ENCODE measurements around the gene TMEM191C.
"Not testable (repeated sequence)": the region's sequence is repeated elsewhere in the genome, so short reads cannot be mapped to it uniquely, and the experiment has no call there.

The TMEM191C gene

DNA sequence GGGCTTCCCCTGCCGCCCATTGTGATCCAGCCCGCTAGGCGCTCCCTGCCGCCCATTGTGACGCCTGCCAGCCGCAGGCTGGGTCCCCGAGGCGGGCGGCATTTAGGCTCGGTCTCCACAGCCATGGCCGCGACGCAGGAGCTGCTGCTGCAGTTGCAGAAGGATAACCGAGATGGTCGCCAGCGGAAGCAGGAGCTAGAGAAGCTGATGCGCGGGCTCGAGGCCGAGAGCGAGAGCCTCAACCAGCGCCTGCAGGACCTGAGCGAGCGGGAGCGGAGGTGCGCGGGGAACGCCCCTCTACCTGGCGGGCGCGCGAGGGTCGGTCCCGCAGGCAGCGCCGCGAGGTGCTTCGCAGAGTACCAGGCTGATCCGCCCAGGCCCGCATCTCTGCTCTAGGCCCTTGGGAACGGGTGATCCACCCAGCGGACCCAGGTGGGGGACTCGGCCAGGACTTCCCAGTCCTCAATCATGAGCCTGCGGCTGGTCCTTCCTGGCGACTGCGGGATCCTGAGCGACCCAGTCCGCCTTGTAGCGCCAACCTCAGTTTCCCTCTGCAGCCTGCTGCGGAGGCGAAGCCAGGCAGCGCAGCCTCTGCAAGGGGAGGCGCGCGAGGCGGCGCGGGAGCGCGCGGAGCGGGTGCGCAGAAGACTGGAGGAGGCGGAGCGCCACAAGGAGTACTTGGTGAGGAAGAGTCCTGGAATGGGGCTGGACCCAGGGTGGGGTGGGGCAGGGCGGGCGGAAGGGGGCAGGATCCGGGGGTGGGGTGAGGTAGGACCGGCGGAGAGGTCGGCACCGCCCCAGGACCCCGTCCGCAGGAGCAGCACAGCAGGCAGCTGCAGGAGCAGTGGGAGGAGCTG lies at the start of gene TMEM191C:
TMEM191C (plus strand) TSS at position 51 of the 857 bp plus-strand sequence; CDS start at position 124, 73 bp downstream.
- not testable (repeated sequence) for DNase-seq (ENCODE audit: low read depth)

DNA sequence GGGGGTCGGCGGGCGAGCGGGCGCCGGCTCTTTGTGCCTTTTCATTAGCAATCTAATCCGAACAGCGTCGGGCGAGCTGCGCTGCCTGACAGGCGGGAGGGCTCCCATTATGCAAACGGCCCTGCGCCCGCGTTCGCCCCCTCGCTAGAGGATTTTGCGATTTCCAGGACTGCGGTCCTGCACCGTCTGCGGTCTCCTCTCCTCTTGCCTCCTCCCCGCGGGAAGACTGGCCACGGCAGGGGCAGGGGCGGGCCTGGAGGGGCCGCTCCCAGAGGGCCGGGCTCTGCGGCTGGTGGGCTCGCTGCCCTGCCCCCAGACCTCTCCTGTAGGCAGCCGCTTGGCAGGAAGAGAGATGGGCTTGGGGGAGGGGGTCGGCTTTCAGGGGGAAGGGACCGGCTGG lies 49.3 kb upstream of the TMEM191C start:
- DNase-seq (ENCODE audit: low read depth), result not testable (repeated sequence)

DNA sequence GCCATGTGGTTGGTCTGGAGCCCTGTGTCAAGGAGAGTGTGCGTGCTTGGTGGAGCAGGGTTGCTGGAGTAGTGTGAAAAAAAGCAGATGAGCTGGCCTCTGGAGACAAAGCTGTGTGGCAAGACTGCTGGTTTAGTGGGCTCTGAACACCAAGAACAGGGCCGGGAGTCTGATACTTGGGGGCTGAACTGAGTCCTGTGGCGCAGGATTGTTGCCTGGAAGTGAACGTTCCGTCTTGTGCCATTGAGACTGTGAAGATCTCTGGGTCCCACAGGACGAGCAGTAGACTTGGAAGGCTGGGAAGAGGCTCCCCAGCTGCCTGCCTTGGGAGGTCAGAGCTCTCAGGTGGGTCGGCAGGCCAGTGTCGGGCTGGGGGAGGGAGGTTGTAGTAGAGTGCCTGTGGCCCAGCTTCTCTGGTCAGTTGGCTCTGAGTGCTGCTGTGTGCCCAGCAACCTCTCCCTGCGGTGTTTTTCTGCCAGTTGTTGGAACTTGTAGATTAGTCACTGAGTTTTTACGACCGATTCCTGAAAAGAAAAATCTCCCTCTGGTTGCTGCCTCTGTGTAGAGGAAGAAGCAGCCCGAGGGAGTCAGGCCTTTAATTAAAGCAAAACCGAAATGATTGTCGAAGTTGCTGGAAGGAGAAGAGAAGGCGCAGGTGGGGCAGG lies 48.1 kb upstream of the TMEM191C start:
- DNase-seq (ENCODE audit: low read depth), result not testable (repeated sequence)

DNA sequence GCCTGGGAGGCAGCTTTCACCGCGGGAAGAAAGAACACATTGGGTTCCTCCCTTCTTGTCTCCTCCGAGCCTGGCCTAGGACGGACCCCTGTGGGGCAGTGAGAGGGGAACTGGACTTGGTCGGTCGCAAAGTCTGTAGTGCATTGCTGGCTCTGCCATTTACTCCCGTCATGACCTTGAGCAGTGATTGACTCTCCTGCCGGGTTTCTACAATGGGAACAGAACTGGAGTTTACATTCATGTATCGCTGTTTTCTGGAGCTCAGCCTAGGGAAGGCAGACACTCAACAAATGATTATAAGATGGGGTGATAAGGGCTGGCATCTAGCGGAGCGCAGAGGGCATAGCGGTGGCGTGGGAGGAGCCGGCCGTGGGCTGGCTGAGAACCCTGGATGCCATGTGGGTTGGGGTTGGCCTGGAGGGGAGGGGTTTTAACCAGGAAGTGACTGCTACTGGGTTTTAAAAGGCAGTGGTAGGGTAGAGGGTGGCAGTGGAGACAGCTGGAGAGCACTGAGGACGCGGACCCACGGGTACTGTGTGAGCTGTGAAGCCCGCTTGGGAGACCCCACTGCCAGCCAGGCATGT lies 46.9 kb upstream of the TMEM191C start:
- DNase-seq (ENCODE audit: low read depth), result not testable (repeated sequence)

DNA sequence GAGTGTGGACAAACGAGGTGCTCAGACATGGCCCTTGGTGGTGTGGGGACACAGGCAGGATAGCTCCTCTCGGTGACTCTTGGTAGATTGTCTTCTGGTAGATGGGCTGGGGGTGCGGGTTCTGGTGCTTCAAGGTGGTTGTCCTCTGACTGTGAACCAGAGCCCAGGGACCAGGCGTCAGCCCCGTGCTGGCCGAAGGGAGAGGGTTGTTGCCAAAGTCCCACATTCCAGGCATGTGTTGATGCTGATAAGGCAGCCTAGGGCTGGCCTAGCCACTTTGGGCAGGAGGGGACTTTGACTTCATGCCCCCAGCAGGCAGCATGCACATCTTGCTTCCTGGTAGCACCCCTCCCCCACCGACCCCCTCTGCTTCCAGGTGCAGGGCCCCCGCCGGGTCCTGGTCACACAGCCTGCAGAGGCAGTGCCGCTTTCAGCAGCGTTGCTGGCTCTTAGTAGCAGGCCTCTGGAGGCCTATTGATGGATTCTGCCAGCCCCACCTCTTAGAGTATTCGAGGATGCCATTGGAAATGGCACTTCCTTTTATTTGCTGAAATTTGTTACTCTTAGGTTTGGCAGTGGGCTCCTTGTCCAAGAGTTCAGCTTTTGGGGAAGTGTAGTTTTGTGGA lies 43.0 kb upstream of the TMEM191C start:
- DNase-seq (ENCODE audit: low read depth), result not testable (repeated sequence)

DNA sequence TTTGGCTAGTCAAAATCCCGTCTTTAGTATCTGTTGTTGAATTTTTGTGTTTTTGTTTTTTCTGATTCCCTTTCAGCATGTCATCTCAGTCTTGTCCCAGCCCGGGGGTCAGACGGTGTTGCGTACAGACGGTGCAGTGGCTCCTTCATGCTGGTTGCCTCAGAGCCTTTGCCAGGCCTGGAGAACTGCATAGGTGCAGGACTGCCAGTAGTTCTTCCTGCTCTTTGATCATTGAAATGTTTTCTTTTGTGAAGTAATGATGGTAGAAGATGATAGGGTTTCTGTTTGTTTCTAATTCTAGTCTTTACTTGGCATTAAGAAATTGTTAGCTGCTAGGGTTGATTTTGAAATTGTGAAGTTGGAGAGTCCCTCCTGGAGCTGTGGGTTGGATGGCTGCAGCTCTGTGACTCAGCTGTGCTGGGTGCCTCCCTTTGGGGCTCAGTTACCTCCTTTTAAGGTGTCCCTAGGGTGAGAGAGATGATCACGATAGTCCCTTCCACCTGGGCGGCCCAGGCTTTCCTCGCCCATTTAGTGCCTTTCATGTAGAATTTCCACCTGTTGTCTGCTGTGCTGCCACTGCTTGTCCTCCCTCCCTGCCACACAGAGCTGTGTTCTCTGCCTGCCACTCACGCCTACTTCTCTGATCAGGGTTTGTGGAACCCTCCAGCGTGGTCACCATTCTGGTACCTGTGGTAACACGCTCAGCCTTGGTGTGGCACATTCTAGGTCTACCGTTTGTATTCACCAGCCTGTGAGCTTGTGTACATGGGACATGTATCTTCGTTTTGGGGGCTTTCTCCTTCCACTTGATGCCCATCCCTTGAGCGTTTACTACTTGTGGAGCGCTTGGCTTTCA lies 32.6 kb upstream of the TMEM191C start:
- DNase-seq (ENCODE audit: low read depth), result not testable (repeated sequence)

DNA sequence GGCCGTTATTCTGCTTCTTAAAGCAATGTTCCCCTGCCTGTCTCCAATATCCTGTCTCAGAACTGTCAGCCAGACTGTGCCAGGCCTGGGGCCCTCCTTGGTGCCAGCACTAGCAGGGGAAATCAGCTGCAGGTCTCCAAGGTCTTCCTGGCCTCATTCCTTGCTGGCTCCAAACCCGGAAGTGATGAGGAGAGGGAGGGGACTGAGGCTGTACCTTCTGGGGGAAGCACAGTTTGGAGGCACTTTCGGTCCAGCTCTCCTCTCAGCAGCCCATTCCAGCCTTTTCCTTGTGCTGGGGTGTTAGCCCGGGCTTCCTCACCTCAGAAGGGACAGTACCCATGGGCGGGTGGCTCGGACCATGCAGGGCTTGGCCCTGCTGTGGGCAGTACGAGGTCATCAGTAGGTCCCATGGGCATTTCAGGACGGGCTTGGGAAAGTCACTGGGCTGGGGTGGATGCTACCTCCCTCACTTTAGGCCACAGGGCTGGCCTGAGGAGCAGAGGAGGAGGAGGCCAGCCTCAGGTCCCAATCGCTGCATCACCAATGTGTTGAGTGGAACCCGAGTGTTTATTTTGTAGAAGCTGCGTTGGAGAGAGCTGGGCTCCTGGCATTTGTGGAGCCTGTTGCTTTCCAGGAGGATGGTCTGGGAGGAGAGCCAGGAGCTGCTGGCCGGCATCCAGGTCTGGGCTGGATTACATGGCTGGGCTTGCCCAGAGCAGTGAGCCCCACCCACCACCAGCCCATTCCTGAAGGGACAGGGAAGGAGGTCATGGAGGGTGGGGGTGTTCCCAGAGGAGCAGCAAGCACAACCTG lies 31.0 kb upstream of the TMEM191C start:
- DNase-seq (ENCODE audit: low read depth), result not testable (repeated sequence)

DNA sequence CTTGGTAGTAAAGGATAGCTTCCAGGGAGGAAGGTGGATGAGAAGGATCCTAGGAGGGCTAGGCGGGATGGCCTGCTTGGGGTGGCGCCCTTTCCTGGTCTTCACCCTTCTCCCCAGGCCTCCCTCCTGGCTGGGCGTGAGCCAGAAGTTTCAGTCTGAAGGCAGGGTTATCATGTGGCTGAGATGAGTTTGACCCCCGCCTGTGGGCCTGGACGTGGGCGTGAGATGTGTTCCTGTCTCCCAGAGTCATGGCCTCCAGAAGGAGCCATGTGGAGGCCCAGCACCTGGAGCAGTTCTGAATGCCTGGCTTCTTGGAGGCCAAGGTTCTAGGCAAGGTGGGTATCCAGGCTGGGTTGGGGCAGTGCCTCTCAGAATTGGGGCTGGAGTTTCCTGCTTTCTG lies 29.2 kb upstream of the TMEM191C start:
- not testable (repeated sequence) for DNase-seq (ENCODE audit: low read depth)

DNA sequence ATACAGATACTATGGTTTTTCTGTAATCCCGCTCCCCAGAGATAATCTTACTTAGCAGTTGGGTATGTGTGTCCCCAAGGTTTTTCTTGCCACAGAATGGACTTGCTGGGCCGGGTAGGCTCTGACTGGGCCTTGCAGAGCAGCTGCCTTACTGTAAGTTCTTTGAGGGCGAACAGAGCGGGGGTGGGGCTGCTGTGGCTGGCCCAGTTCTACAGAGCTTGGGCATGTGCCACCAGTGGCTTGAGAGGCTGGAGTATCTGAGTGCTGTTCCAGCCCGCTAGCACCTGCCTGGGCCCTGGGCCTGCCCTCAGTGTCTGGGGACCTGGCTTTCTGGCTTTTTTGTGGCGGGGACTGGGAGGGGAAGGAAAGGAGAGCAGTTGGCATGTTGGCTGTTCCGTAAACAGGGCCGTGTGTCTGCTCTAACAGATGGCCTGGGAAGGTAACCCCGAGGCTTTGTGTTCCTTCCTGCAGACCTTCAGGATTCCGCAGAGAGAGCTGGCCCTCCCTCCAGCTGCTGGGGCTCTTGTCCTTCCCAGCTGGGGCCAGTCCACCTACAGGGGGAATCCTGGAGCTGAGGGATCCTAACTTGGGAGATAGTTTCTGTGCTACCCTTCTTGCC lies 27.1 kb upstream of the TMEM191C start:
- not testable (repeated sequence) for DNase-seq (ENCODE audit: low read depth)

DNA sequence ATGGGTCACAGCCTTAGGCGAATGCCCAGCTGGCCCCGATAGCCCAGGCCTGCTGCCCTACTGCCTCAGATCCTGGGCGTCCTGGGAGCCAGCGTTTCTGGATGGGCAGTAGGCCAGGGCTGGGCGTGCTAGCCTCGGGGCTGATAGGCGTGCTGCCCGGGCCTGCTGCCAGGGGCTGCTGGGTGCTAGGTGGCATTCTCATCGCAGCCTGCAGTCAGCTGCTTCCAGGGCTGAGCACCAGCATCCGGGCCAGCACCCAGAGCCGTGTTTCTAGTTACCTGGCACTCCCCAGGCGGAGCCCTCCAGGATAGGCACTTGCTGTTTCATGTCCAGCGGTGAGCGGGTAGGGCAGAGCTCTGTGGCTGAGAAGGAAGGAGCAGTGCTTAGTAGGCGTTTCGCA lies 26.5 kb upstream of the TMEM191C start:
- DNase-seq (ENCODE audit: low read depth), result not testable (repeated sequence)

DNA sequence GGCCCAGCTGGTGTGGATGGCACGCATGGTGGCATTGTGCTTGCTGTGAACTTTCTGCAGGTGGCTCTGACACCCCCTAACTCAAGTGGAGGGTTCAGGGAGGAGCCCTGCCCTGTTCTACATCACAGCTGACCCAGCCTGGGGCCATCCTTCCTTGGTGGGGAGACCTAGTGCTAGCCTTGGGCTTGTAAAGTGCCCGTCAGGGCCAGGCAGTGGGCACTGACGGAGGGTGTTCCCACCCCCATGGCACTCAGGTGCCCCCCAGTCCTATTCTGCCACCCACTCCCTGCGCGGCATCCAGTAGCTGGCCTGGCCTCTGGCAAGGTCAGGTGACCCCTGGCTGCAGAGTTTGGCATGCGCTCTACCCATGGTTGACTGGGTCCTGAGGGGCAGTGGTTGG lies 26.0 kb upstream of the TMEM191C start:
- DNase-seq (ENCODE audit: low read depth), result not testable (repeated sequence)

DNA sequence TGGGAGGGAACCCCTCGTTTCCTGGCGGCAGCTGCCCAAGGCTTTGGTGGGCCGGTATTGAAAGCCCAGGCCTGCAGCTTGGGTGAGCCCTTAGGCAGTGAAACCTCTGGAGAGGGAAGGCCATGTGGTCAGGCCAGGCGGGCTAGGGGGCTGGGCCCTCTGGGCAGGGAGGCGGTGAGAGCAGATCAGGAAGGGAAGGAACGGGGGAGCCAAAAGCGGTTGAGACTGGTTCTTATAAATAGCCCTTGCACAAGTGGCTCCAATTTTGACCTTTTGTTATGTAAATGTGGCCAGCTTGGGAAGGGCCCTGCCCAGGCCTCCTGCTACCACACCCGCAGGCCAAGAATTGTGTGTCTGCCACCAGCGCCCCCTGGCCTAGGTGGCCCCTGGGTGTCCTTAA lies 25.1 kb upstream of the TMEM191C start:
- DNase-seq (ENCODE audit: low read depth), result not testable (repeated sequence)

DNA sequence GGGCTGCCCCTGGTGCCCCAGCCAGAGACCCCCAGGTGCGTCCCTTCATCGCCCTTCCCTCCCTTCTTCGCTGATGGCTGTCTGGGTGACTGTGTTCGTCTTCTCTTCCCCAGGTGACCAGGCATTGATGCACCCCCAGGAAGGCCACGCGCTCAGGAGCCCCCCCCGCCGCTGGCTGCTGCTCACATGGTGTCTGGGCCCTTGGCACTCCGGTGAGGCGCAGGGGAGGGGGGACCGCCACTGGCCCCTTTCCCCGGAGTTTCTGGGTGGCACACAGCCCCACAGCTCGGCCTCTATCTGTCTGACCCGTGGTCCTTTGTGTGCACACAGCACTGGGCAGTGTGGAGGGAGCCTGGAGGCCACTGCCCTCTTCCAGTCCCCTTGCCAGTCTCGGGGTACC lies 24.5 kb upstream of the TMEM191C start:
- DNase-seq (ENCODE audit: low read depth), result not testable (repeated sequence)

DNA sequence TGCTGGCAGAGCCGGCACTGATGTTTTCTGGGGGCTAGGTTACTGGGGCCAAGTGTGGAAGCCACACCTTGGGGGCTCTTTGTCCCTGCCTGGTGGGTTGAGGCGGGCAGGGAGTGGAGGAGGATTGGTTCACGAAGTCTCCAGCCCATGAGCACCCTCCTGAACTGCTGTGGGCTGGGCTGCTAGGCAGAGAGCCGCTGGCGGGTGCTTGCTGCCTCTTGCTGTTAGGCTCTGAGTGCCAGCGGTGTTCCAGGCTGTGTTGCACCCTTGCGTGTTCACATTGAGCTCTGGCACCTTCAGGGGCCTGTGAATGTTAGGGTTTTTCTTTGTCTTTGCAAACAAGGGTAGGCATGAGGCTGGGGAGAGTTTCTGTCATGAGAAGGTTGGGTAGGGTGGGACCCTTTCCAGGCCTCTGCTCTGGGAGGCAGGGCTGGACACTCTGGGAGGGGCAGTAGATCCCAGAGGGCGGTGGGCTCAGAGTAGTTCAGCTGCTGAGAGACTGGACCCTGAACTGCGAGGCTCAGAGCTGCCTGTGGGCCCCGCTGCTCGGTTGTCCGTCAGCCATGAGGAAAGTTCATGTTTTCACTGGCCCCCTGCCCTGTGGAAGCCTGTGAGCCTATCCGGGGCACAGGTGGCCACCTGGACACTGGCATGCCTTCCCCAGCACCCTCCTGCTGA lies 24.0 kb upstream of the TMEM191C start:
- DNase-seq (ENCODE audit: low read depth), result no peak

DNA sequence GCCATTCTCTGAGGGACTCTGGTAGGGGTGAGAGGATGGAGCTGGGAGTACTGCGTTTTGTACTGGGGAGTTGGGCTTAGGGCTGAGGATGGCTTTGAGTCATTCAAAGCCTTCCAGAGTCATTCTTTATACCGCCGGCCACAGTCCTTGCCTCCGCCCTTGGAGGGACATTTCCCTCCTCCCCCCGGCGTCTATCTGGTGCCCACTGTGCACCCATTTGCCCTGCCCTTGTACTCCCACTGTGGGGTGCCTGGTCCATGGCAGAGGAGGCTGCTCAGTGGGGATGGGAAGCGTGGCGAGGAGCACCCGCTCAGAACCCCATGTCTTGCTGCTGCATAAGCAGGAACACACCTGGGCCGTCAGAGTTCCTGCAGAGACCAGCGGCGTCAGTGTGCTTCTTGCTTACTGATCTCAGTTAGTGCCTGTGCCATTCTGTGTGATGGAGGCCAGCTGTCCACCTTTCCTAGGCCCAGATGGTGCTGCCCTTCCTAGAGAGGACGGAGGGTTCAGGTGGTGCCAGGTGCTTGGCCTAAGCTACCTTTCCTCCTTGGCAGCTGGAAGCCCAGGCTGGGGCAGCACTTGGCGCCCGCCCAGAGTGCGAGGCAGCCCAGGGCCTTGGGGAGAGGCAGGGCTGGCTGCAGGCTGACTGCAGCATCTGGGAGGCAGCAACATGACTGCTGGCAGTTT lies 23.3 kb upstream of the TMEM191C start:
- DNase-seq (ENCODE audit: low read depth), result no peak

DNA sequence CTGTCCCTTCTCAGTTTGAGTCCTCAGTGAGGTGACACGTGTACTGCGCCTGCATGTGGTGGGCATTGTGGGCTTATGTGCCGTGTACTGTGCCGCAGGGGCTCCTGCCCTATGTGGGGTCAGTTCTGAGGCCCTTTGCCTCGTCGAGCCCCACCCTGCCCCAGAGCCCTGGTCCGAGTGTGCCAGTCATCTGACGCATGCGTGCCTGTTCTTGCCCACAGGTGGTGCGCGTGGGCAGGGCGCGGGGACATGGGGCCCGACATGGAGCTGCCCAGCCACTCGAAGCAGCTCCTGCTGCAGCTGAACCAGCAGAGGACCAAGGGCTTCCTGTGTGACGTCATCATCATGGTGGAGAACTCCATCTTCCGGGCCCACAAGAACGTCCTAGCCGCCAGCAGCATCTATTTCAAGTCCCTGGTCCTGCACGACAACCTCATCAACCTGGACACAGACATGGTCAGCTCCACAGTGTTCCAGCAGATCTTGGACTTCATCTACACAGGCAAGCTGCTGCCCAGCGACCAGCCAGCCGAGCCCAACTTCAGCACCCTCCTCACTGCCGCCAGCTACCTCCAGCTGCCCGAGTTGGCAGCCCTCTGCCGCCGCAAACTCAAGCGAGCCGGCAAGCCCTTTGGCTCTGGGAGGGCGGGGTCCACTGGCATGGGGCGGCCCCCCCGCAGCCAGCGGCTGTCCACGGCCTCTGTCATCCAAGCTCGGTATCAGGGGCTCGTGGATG lies 22.3 kb upstream of the TMEM191C start:
- DNase-seq (ENCODE audit: low read depth), result no peak

DNA sequence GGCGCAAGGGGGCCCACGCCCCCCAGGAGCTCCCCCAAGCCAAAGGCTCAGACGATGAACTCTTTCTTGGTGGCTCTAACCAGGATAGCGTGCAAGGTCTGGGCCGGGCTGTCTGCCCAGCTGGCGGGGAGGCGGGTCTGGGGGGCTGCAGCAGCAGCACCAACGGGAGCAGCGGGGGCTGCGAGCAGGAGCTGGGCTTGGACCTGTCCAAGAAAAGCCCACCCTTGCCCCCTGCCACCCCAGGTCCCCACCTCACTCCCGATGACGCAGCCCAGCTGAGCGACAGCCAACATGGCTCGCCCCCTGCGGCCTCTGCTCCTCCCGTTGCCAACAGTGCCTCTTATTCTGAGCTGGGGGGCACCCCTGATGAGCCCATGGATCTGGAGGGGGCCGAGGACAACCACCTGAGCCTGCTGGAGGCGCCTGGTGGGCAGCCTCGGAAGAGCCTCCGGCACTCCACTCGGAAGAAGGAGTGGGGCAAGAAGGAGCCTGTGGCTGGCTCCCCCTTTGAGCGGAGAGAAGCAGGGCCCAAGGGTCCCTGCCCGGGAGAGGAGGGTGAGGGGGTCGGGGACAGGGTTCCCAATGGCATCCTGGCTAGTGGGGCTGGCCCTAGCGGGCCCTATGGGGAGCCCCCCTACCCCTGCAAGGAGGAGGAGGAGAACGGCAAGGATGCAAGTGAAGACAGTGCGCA lies 21.6 kb upstream of the TMEM191C start:
- DNase-seq (ENCODE audit: low read depth), result no peak

All from GM04504 (cell line).